ENCODE data around the gene CAPZB. TPM values are rescaled to one million over a fixed set of nuclear protein-coding genes. Genes with fewer than 3 reads are reported as not detected.

The CAPZB gene
- total and polyA plus RNA-seq, 2 donors: 136 to 255 TPM

GRCh38 chr1:19341201-19342061 lies 143.9 kb downstream of the CAPZB start:
- Histone ChIP-seq H3K9me3 (ENCODE audit: control insufficient read depth in 2 of 2, insufficient read depth in 1 of 2, low read length in 1 of 2) (no peaks in the 10 kb centered on the region), H3K4me3 (ENCODE audit: low read length in 2 of 2) (no peak overlapping the region), H3K27me3 (ENCODE audit: control insufficient read depth in 2 of 2, insufficient read depth in 1 of 2, low read length in 1 of 2) (no peaks in the 10 kb centered on the region), H3K36me3 (ENCODE audit: control insufficient read depth in 2 of 2, insufficient read depth in 2 of 2, low read length in 1 of 2) (peaks cover 49 to 73% of the 10 kb centered on the region in 2 donors), H3K27ac (ENCODE audit: low read depth in 1 of 2, low read length in 1 of 2) (no peak overlapping the region), H3K4me1 (ENCODE audit: control insufficient read depth in 2 of 2, insufficient read depth in 2 of 2, low read length in 2 of 2) (peaks cover 0 to 8% of the 10 kb centered on the region in 2 donors)
- 76% methylated on average over 25 of the region's 25 CpGs for WGBS
- peak; percentile 18 to 71 (median 46) for DNase-seq (ENCODE audit: low read depth in 6 of 9, low spot score in 9 of 9)

- 98% methylated on average over 14 of the region's 14 CpGs for WGBS
- H3K4me1 ChIP-seq (ENCODE audit: control insufficient read depth in 2 of 2, insufficient read depth in 2 of 2, low read length in 2 of 2): peaks cover 0 to 8% of the 10 kb centered on the region in 2 donors
Observed at GRCh38 chr1:19340387-19340937, 144.9 kb downstream of the CAPZB start.

GRCh38 chr1:19339214-19339861 lies 146.0 kb downstream of the CAPZB start:
- no peak overlapping the region for H3K4me3 ChIP-seq (ENCODE audit: low read length in 2 of 2)
- H3K9me3 ChIP-seq (ENCODE audit: control insufficient read depth in 2 of 2, insufficient read depth in 1 of 2, low read length in 1 of 2): no peaks in the 10 kb centered on the region
- H3K4me1 ChIP-seq (ENCODE audit: control insufficient read depth in 2 of 2, insufficient read depth in 2 of 2, low read length in 2 of 2): peaks cover 0 to 8% of the 10 kb centered on the region in 2 donors
- no peaks in the 10 kb centered on the region for H3K27me3 ChIP-seq (ENCODE audit: control insufficient read depth in 2 of 2, insufficient read depth in 1 of 2, low read length in 1 of 2)
- DNase-seq (ENCODE audit: low read depth in 6 of 9, low spot score in 9 of 9): no peak
- 96% methylated on average over 19 of the region's 19 CpGs for WGBS
- H3K36me3 ChIP-seq (ENCODE audit: control insufficient read depth in 2 of 2, insufficient read depth in 2 of 2, low read length in 1 of 2): peaks cover 39 to 57% of the 10 kb centered on the region in 2 donors
- no peak overlapping the region for H3K27ac ChIP-seq (ENCODE audit: low read depth in 1 of 2, low read length in 1 of 2)

More at GRCh38 chr1:19340387-19340937, 144.9 kb downstream of the CAPZB start:
- Histone ChIP-seq H3K36me3 (ENCODE audit: control insufficient read depth in 2 of 2, insufficient read depth in 2 of 2, low read length in 1 of 2) (peaks cover 46 to 68% of the 10 kb centered on the region in 2 donors), H3K27me3 (ENCODE audit: control insufficient read depth in 2 of 2, insufficient read depth in 1 of 2, low read length in 1 of 2) (no peaks in the 10 kb centered on the region), H3K27ac (ENCODE audit: low read depth in 1 of 2, low read length in 1 of 2) (no peak overlapping the region), H3K4me3 (ENCODE audit: low read length in 2 of 2) (no peak overlapping the region), H3K9me3 (ENCODE audit: control insufficient read depth in 2 of 2, insufficient read depth in 1 of 2, low read length in 1 of 2) (no peaks in the 10 kb centered on the region)
- DNase-seq (ENCODE audit: low read depth in 6 of 9, low spot score in 9 of 9): no peak

GRCh38 chr1:19338323-19338762 lies 147.0 kb downstream of the CAPZB start:
- H3K9me3 ChIP-seq (ENCODE audit: control insufficient read depth in 2 of 2, insufficient read depth in 1 of 2, low read length in 1 of 2): no peaks in the 10 kb centered on the region
- no peak for DNase-seq (ENCODE audit: low read depth in 6 of 9, low spot score in 9 of 9)
- peaks cover 0 to 8% of the 10 kb centered on the region in 2 donors for H3K4me1 ChIP-seq (ENCODE audit: control insufficient read depth in 2 of 2, insufficient read depth in 2 of 2, low read length in 2 of 2)
- peaks cover 31 to 47% of the 10 kb centered on the region in 2 donors for H3K36me3 ChIP-seq (ENCODE audit: control insufficient read depth in 2 of 2, insufficient read depth in 2 of 2, low read length in 1 of 2)
- H3K4me3 ChIP-seq (ENCODE audit: low read length in 2 of 2): no peak overlapping the region
- 93% methylated on average over 27 of the region's 27 CpGs for WGBS
- no peak overlapping the region for H3K27ac ChIP-seq (ENCODE audit: low read depth in 1 of 2, low read length in 1 of 2)
- no peaks in the 10 kb centered on the region for H3K27me3 ChIP-seq (ENCODE audit: control insufficient read depth in 2 of 2, insufficient read depth in 1 of 2, low read length in 1 of 2)

GRCh38 chr1:19337289-19337688 lies 148.1 kb downstream of the CAPZB start:
- DNase-seq (ENCODE audit: low read depth in 6 of 9, low spot score in 9 of 9): no peak
- Histone ChIP-seq H3K4me1 (ENCODE audit: control insufficient read depth in 2 of 2, insufficient read depth in 2 of 2, low read length in 2 of 2) (peaks cover 0 to 8% of the 10 kb centered on the region in 2 donors), H3K36me3 (ENCODE audit: control insufficient read depth in 2 of 2, insufficient read depth in 2 of 2, low read length in 1 of 2) (peaks cover 26 to 36% of the 10 kb centered on the region in 2 donors), H3K27me3 (ENCODE audit: control insufficient read depth in 2 of 2, insufficient read depth in 1 of 2, low read length in 1 of 2) (no peaks in the 10 kb centered on the region), H3K4me3 (ENCODE audit: low read length in 2 of 2) (no peak overlapping the region), H3K27ac (ENCODE audit: low read depth in 1 of 2, low read length in 1 of 2) (no peak overlapping the region), H3K9me3 (ENCODE audit: control insufficient read depth in 2 of 2, insufficient read depth in 1 of 2, low read length in 1 of 2) (no peaks in the 10 kb centered on the region)
- 96% methylated on average over 4 of the region's 4 CpGs for WGBS

- no peaks in the 10 kb centered on the region for H3K9me3 ChIP-seq (ENCODE audit: control insufficient read depth in 2 of 2, insufficient read depth in 1 of 2, low read length in 1 of 2)
- no peak overlapping the region for H3K4me3 ChIP-seq (ENCODE audit: low read length in 2 of 2)
- no peak overlapping the region for H3K27ac ChIP-seq (ENCODE audit: low read depth in 1 of 2, low read length in 1 of 2)
- WGBS: 95% methylated on average over 7 of the region's 7 CpGs
- peaks cover 21 to 34% of the 10 kb centered on the region in 2 donors for H3K36me3 ChIP-seq (ENCODE audit: control insufficient read depth in 2 of 2, insufficient read depth in 2 of 2, low read length in 1 of 2)
- no peaks in the 10 kb centered on the region for H3K27me3 ChIP-seq (ENCODE audit: control insufficient read depth in 2 of 2, insufficient read depth in 1 of 2, low read length in 1 of 2)
- no peak for DNase-seq (ENCODE audit: low read depth in 6 of 9, low spot score in 9 of 9)
- peaks cover 0 to 6% of the 10 kb centered on the region in 2 donors for H3K4me1 ChIP-seq (ENCODE audit: control insufficient read depth in 2 of 2, insufficient read depth in 2 of 2, low read length in 2 of 2)
Observed at GRCh38 chr1:19336543-19336942, 148.8 kb downstream of the CAPZB start.

GRCh38 chr1:19333587-19334354 lies 151.6 kb downstream of the CAPZB start:
- DNase-seq (ENCODE audit: low read depth in 6 of 9, low spot score in 9 of 9): no peak
- Histone ChIP-seq H3K9me3 (ENCODE audit: control insufficient read depth in 2 of 2, insufficient read depth in 1 of 2, low read length in 1 of 2) (no peaks in the 10 kb centered on the region), H3K27ac (ENCODE audit: low read depth in 1 of 2, low read length in 1 of 2) (no peak overlapping the region), H3K36me3 (ENCODE audit: control insufficient read depth in 2 of 2, insufficient read depth in 2 of 2, low read length in 1 of 2) (peaks cover 2 to 13% of the 10 kb centered on the region in 2 donors), H3K27me3 (ENCODE audit: control insufficient read depth in 2 of 2, insufficient read depth in 1 of 2, low read length in 1 of 2) (no peaks in the 10 kb centered on the region), H3K4me3 (ENCODE audit: low read length in 2 of 2) (no peak overlapping the region), H3K4me1 (ENCODE audit: control insufficient read depth in 2 of 2, insufficient read depth in 2 of 2, low read length in 2 of 2) (no peaks in the 10 kb centered on the region)
- WGBS: 87% methylated on average over 9 of the region's 9 CpGs

GRCh38 chr1:19332832-19333231 lies 152.5 kb downstream of the CAPZB start:
- H3K4me3 ChIP-seq (ENCODE audit: low read length in 2 of 2): no peak overlapping the region
- DNase-seq (ENCODE audit: low read depth in 6 of 9, low spot score in 9 of 9): no peak
- no peaks in the 10 kb centered on the region for H3K27me3 ChIP-seq (ENCODE audit: control insufficient read depth in 2 of 2, insufficient read depth in 1 of 2, low read length in 1 of 2)
- H3K9me3 ChIP-seq (ENCODE audit: control insufficient read depth in 2 of 2, insufficient read depth in 1 of 2, low read length in 1 of 2): no peaks in the 10 kb centered on the region
- WGBS: 98% methylated on average over 12 of the region's 12 CpGs
- no peak overlapping the region for H3K27ac ChIP-seq (ENCODE audit: low read depth in 1 of 2, low read length in 1 of 2)
- H3K36me3 ChIP-seq (ENCODE audit: control insufficient read depth in 2 of 2, insufficient read depth in 2 of 2, low read length in 1 of 2): peaks cover 2 to 10% of the 10 kb centered on the region in 2 donors
- no peaks in the 10 kb centered on the region for H3K4me1 ChIP-seq (ENCODE audit: control insufficient read depth in 2 of 2, insufficient read depth in 2 of 2, low read length in 2 of 2)
